HG02798 (cell line): ENCODE data around the gene SCGB2A2.

Experiments used
- ATAC-seq: cut with Tn5 transposase; IDR thresholded peaks from one replicate; pipeline ENCODE4 v1.9.1; 2021; ENCODE audit warnings: mild to moderate bottlenecking; ENCODE audit not compliant: unreplicated experiment, poor library complexity

Gene SCGB2A2

DNA sequence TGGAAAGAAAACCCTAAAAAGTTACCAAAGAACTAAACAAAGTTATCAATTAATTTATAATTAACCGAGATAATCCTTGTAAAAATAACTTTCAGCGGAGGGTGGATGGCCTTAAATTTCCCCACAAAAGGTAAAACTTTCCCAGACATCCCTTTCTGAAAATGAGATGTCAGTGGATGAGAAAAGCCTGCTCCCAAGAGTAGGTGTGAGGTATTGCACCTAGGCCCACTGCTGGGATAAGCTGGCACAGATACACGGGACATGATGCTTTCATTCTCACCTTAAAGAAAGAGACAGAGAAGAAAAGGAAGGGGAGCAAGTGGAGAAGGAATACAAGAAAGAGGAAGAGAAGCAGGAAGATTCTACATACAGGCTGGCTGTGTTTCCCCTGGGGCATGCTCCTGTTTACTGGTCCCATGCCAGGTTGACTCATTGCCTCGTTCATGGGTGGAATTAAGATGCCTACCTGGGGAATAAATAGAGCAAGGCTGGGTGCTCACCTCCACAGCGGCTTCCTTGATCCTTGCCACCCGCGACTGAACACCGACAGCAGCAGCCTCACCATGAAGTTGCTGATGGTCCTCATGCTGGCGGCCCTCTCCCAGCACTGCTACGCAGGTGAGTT lies at the start of gene SCGB2A2:
Gene SCGB2A2 (plus strand): TSS at position 505 of the 625 bp plus-strand sequence. CDS start 59 bp downstream, at position 564.
- no peak for ATAC-seq

DNA sequence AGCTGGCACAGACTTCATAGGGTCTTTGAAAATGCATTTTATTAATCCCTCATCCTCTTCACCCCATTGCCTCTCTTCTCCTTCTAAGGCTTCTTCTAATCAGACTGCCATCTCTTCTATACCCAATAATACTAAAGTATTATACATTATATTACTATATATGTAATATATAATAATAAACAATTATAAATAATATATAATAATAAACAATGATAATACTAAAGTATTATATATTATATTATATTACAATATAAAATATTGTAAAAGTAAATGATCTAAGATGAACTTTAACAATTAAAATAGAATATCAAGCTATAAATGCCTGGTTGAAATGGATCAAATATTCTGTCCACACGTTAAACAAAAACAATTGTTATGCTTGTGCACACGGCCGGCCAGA lies 48.5 kb upstream of the SCGB2A2 start:
- ATAC-seq, result no peak

DNA sequence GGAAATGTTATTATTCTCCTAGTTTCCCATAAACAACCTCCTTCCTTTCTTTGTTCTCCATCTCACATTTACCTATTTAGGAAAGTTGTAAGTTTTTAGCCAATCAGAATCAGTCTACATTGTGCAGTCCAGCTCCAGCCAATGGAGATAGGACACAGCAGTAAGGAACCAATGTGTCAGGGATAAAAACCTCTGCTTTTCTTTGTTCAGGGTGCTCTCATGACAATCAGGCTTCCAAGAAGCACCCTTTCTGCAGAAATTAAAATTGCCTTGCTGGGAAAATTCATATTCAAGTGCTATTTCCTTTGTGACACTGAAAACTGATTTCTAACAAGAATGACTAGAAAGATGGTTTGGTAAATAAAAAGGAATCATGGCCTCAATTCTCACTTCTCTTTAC lies 46.9 kb upstream of the SCGB2A2 start:
- ATAC-seq, result no peak

DNA sequence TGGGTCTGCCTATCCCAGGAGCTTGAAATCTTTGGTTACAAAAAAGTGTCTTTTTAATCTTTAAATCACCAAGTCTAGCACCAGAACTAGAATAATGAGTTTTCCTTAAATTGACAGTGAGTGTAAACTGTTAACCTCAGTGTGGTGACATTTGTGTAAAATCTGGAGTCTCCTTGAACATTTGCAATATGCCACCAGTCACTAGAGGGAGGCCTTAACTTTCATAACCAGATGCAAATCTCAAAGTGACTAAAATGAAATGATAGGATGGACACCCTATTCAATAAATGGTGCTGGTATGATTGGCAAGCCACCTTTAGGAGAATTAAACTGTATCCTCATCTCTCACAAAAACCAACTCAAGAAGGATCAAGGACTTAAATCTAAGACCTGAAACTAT lies 36.2 kb upstream of the SCGB2A2 start:
- no peak for ATAC-seq

DNA sequence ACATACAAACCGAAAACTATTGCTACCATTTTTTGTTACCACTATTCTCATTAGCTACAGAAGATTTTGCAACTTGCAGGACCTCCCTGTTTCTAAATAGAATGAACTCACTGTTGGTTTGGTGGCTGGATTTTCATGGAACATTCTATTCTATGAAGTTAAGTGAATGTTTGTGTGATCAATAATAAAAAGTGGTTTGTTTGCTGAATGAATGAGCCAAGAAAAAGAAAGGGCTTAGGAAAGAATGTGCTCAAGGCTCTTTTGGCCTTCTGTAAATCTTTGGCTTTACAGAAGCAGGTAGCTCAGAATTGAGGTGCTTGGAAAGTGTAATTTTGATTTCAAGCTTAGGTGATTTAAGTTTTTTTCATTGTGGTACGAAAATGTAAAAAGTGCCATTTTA lies 33.8 kb upstream of the SCGB2A2 start:
- ATAC-seq, result no peak

DNA sequence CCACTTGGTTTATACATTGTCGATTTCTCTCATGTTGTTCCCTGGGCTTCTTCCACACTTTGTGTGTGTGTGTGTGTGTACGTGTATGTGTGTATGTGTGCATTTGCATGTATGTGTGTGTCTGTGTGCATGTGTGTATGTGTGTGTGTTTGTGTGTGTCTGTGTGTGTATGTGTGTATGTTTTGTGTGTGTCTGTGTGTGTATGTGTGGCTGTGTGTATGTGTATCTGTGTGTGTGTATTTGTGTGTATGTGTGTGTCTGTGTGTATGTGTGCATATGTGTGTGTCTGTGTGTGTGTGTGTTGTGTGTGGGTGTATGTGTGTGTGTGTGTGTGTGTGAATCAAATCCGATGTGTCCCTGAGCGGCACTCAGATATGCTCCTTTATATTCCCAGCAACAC lies 32.5 kb upstream of the SCGB2A2 start:
- ATAC-seq, result no peak

DNA sequence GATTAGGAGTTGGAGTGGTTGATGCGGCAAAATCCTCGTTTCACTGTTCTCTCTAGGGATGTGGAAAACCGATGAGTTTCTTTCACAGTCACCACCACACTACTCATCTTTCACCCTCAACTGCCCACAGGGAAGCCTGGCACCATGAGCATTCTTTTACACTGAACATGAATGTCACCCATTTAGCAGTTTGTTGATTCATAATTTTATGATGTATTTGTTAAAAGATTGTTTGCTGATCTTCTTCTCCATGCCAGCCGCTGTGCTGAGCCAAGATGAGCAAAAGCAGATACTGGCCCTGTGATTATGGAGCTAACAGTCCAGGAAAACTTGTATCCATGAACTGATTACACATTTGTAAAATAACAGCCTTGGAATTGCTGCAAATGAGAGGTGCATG lies 31.8 kb upstream of the SCGB2A2 start:
- ATAC-seq, result no peak

DNA sequence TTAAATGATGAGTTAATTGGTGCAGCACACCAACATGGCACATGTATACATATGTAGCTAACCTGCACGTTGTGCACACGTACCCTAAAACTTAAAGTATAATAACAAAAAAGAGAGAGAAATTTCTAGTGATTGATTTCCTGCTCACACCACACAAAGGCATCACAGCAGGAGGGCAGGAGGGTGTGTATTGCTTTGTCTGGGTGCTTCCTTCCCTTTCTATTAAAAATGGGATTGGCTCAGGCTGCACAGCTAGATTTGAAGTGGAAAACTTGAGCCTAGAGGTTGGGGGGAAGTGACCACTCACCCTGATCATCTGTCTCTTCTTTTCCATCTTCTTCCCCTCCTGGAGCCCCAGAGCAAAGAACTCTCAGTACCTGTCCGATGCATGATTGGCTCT lies 28.9 kb upstream of the SCGB2A2 start:
- no peak for ATAC-seq

DNA sequence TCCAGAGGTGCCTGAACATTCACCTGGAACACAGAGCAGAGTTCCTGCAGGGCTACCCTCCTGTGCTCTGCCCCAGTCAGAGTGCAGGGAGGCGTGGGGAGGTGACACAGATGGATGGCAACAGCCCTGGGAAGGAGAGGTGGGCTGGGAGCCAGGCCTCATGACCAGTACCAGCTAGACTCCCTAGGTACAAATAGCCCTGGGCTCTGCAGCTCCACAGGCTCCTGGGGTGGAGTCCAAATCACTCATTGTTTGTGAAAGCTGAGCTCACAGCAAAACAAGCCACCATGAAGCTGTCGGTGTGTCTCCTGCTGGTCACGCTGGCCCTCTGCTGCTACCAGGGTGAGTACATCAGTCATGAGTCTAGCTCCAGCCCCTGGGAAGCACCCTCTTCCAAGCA lies 27.9 kb upstream of the SCGB2A2 start, which contains the start of gene SCGB1D2:
Gene SCGB1D2 (plus strand): TSS at position 219 of the 400 bp plus-strand sequence. CDS start 69 bp downstream, at position 288.
- ATAC-seq, result no peak

DNA sequence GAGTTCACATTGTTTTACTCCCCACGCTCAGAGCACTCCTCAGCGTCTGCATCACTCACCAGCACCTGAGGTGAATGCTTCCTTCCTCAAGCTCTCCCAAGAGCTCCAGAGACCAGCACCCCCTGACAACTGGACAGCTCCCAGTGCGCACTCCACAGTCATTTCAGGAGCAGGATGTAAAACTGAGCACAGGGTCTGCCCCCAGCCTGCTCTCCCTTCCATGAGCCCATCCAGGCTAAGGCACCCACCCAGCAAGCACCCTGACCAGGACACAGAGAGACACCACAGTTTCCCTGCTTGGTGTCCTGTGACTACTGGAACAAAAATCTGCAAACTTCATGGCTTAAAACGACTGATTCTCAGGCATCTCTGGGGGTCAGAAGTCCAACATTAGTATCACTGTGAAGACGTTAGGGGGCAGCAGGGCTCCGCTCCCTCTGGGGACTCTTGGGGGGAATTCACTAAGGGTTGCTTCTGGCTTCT lies 24.6 kb upstream of the SCGB2A2 start:
- no peak for ATAC-seq

DNA sequence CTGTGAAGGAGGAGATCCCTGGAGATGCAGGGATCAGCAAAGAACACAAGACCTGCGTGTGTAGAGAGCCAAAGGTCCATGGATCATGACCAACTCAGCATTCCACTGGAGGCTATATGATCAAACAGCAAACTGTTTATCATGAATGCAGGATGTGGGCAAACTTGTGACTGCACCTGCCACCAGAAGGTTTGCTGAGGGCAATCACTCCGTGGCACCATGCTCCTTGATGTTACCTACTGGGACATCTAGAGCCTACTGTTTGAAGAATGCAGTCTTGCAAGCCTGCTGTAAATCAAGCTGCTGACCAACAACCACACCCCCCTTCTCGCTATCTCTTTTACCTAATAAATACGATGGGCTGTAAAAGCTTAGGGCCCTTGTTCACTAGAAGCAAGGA lies 18.3 kb upstream of the SCGB2A2 start:
- ATAC-seq, result no peak

DNA sequence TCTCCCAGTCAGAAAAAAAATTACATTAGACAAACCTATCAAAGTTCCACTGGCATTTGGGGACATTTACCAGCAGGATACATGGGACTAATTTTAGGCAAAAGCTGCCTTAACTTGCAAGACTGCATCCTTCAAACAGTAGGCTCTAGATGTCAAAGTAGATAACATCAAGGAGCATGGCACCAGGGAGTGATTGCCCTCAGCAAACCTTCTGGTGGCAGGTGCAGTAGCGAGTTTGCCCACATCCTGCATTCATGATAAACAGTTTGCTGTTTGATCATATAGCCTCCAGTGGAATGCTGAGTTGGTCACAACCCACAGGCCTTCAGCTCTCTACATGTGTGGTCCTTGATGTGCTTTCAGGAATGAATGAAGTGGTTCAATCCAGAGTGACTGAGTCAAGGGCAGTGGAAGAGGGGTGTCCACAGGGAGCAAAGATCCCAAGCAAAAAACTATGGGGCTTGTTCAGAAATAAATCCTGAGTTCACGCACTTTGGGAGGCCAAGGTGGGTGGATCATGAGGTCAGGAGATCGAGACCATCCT lies 15.9 kb upstream of the SCGB2A2 start:
- ATAC-seq, result no peak

DNA sequence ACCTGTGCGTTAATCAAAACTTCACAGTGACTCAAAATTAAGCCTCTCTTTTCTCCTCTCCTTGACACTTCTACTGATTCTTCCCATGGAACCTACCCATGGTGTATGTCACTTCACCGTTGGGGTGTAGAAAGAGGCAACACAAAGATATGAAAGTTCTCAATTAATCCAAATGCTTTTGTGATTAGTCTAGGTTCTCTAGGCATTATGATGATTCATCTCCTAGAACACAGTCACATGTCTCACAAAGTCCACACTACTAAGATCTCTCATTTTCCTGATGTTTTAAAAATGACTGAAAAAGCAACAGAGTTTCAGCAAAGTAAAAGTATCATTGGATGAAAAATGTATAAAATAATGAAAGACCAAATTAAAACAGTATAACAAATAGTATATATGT lies 13.7 kb upstream of the SCGB2A2 start:
- ATAC-seq, result no peak

DNA sequence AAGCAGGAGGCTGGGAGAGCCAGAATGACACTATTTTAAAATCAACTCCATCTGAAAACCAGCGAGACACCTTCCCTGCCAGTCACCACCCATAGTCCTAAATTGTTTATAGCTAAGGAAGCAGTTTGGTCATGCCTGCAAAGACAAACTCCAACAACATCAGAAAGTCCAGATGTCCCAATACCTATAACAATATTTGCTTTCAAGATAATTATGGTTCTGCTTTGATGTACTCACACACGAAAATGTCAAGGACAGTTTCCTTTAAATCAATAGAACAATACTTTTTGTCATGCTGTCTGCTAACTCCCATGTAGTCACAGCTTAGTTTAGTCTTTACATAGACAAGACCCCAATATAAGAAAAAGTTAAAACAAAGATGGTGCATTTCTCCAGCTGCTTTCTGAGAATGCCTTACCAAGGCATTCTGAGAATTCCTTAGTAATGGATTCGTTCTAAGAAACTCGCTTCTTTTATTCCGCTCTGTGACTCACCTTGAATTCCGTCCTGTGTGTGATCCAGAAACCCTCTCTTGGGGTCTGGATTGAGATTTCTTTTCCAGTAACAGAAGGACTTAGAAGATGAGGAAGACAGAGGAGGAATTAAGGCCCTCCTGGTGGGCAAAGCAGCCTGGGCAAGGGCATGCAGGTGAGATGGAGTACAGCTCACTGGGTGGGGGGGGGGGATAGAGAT lies 9.6 kb upstream of the SCGB2A2 start:
- ATAC-seq, result no peak

DNA sequence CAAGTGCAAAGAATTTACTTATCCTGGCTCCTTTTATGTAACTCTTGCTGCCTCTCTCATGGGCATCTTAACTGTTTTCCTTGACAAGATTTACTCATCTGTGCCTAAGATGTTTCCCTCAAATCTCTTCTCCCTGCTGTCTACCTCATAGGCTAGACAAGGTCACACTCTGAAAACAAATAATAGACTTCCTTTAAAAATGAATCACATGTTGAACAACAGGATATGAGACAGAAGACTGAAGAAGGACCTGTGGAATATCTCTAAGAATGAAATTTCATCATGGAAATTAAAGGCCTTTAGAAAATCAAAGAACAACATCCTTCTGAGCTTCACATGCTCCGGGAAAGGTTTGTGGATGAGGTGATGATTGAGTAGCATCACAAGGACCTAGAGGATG lies 6.0 kb upstream of the SCGB2A2 start:
- no peak for ATAC-seq

DNA sequence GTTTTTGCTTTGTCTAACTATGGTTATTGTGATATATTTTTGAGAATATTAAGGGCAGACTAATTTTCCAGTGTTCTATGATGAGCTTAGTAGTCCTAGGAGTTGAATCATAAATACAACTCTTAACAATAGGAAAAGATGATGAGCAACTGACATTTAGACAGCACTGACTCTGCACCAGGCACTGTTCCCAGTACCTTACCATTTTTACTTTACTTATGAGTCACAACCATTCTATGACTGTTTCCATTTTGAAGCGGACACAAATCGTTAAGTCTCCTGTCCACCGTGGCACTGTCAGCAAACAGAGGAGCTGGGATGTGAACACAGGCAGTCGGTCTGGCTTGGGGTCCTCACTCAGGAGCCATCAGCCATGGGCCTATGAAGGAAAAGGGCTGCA lies 3.4 kb upstream of the SCGB2A2 start:
- no peak for ATAC-seq

DNA sequence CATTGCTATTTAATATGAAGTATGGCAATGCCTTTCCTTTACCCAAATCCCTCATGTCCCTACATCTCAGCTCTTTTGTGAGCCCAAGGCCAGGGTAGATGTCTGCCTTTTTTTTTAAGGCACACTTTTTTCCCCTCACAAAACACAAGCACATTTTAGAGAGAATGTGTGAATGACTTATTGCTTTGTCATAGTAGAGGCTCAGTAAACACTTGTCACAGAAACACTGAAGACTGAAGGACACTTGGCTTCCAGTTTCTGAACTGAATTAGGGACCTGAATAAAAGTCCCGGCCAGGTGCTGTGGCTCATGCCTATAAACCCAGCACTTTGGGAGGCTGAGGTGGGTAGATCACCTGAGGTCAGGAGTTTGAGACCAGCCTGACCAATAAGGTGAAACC lies 2.9 kb upstream of the SCGB2A2 start:
- no peak for ATAC-seq

DNA sequence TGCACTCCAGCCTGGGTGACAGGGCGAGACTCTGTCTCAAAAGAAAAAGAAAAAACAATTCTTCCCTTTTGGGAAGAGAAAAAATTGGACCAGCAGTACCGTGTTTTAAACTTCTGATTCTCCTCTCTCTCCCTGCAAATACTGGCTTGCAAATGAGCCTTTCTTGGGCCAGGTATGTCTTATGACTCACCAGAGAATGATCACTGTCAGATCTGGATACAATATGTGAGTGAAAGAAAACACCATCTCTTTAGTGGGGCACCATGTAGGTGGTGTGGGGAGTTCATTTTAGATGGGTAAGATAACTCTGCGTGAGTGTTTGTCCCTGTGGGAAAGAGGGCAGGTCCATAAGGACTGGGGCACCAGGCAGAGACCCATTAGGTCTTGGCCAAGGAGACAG lies 2.4 kb upstream of the SCGB2A2 start:
- no peak for ATAC-seq

DNA sequence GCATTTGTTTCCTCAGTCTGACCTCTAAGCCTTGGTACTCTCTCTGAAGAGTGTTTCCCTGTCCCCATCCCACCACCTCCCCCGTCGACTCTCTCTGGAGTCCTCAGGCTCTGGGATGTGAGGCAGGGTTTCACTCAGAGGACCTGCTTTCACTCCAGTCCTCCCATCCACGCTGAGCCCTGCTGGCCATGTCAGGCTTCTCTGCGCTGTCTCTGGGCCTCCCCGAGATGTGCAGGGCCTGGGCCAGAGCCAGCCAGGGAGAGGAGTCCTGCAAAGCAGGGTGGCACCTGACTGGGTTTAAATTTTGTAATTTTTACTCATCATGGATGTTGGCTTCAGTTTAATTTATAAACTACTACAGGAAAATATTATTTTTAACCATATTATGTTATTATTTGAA lies 3.3 kb downstream of the SCGB2A2 start:
- ATAC-seq, result no peak

DNA sequence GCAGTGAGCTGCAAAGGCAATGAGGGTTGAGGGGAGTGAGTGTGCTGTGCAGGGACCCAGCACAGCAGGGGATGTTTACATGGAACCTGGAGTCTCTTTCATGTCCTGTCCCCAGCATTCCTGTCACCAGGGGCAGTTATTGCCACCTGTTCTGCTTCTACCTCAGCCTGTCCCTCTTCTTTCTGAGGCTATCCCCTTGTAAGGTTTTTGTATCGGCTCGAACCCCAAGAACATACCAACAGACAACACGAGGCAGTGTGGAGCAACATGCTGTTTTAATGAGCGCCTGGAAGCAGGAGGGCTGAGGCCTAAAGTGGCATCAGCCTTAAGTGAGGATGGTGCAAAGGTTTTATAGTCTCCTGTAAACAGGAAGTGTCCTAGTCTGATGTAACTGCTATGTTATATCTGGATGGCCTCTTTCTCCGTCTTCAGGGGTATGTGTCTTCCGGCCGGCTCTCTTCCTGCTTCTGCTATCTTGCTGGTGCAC lies 3.9 kb downstream of the SCGB2A2 start:
- ATAC-seq, result no peak

DNA sequence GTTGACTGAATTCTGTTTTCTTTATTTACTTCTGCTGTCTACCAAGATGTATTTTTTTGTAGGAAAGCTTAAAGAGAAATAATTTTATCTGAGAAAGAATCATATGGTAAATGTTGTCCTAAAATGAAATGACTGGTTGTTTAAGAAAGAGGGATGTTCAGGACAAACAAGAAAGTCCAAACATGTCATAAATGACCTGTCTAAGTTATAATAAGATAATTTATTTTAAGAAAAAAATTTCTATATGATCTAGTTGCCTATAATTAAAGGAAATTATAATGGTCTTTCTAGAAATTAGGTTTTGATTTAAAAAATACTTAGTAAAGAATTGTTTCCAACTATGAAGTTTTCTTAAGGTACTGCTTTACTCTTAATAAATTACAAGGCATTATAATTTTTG lies 10.5 kb downstream of the SCGB2A2 start:
- ATAC-seq, result no peak

DNA sequence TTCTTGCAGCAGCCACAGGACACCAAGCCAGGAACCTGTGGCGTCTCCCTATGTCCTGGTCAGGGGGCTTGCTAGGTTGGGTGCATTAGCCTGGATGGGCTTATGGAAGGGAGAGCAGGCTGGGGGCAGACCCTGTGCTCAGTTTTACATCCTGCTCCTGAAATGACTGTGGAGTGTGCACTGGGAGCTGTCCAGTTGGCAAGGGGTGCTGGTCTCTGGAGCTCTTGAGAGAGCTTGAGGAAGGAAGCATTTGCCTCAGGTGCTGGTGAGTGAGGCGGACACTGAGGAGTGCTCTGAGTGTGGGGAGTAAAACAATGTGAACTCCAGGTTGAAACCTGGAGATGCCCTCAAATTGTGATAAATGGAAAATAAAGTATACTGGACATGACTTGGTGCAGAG lies 25.5 kb downstream of the SCGB2A2 start:
- ATAC-seq, result no peak
